ENCODE results near the gene DHRS13.

DHRS13 gene

GRCh38 chr17:28875848-28876550, 26.9 kb downstream of the DHRS13 start:
- no peak for DNase-seq (ENCODE audit: low read depth)
- no peak for TF ChIP-seq CTCF (conservative IDR thresholded peaks at IDR 0.05; ENCODE audit: low read length)
- H3K4me3 ChIP-seq (ENCODE audit: low read length) = no peak overlapping the region

- TF ChIP-seq CTCF (conservative IDR thresholded peaks at IDR 0.05; ENCODE audit: low read length) = no peak
- DNase-seq (ENCODE audit: low read depth) = no peak
- no peak overlapping the region for H3K4me3 ChIP-seq (ENCODE audit: low read length)
These were observed 28.1 kb downstream of the DHRS13 start for GRCh38 chr17:28874750-28875149.

GRCh38 chr17:28873839-28874238, 29.0 kb downstream of the DHRS13 start:
- H3K4me3 ChIP-seq (ENCODE audit: low read length) = no peak overlapping the region
- no peak for TF ChIP-seq CTCF (conservative IDR thresholded peaks at IDR 0.05; ENCODE audit: low read length)
- DNase-seq (ENCODE audit: low read depth) = no peak

- no peak for TF ChIP-seq CTCF (conservative IDR thresholded peaks at IDR 0.05; ENCODE audit: low read length)
- H3K4me3 ChIP-seq (ENCODE audit: low read length) = no peak overlapping the region
- no peak for DNase-seq (ENCODE audit: low read depth)
These were observed 31.8 kb downstream of the DHRS13 start for GRCh38 chr17:28871056-28871579.

GRCh38 chr17:28867276-28867675, 35.6 kb downstream of the DHRS13 start:
- TF ChIP-seq CTCF (conservative IDR thresholded peaks at IDR 0.05; ENCODE audit: low read length) = no peak
- H3K4me3 ChIP-seq (ENCODE audit: low read length) = no peak overlapping the region
- DNase-seq (ENCODE audit: low read depth) = no peak

- DNase-seq (ENCODE audit: low read depth) = no peak
- TF ChIP-seq CTCF (conservative IDR thresholded peaks at IDR 0.05; ENCODE audit: low read length) = no peak
- no peak overlapping the region for H3K4me3 ChIP-seq (ENCODE audit: low read length)
These were observed 36.7 kb downstream of the DHRS13 start for GRCh38 chr17:28865946-28866752.
